H1 (cell line): ENCODE measurements around the gene MTO1.

ENCODE experiments used
- CTCF ChIP-seq, 3 experiments: IDR thresholded peaks; 1 replicate in 2 of 3; 2 replicates in 1 of 3; pipeline versions ENCODE4 v1.5.1 to v1.6.1; 2011; ENCODE audit warnings: low read length in 3 of 3, mild to moderate bottlenecking in 3 of 3, inconsistent platforms in 2 of 3, low read depth in 1 of 3, moderate library complexity in 1 of 3; ENCODE audit not compliant: insufficient read depth in 1 of 3; ENCODE audit errors: control extremely low read depth in 1 of 3
- EP300 ChIP-seq, 2 experiments: IDR thresholded peaks; 1 replicate in 1 of 2; 2 replicates in 1 of 2; pipeline ENCODE4 v1.6.1; 2011 to 2012; ENCODE audit warnings: low read depth in 2 of 2, low read length in 2 of 2, mild to moderate bottlenecking in 2 of 2, borderline replicate concordance in 1 of 2, inconsistent platforms in 1 of 2, moderate library complexity in 1 of 2
- HDAC2 ChIP-seq, 2 experiments: fragments of 300-600 bp in 1 of 2; sonication (generic) in 1 of 2; IDR thresholded peaks; 2 replicates each; pipeline ENCODE4 v1.6.1; 2011 to 2012; ENCODE audit warnings: low read depth in 2 of 2, low read length in 2 of 2, mild to moderate bottlenecking in 2 of 2, moderate library complexity in 2 of 2, borderline replicate concordance in 1 of 2, inconsistent platforms in 1 of 2
- MAFK ChIP-seq: IDR thresholded peaks from 2 replicates; pipeline ENCODE4 v1.6.1; 2012; ENCODE audit warnings: low read depth, mild to moderate bottlenecking, improper control_type of control experiment, low read length
- POLR2A ChIP-seq, 2 experiments: IDR thresholded peaks; 1 replicate in 1 of 2; 2 replicates in 1 of 2; pipeline ENCODE4 v1.6.1; 2011; ENCODE audit warnings: low read depth in 2 of 2, low read length in 2 of 2, mild to moderate bottlenecking in 2 of 2; ENCODE audit errors: control extremely low read depth in 1 of 2
- POLR2AphosphoS5 ChIP-seq: IDR thresholded peaks from 2 replicates; pipeline ENCODE4 v1.6.1; 2011; ENCODE audit warnings: low read depth, low read length
- RAD21 ChIP-seq, 2 experiments: IDR thresholded peaks in 1 of 2; conservative IDR thresholded peaks in 1 of 2; 2 replicates each; pipeline ENCODE4 v1.6.1; 2011; ENCODE audit warnings: low read depth in 2 of 2, low read length in 2 of 2, improper control_type of control experiment in 1 of 2, inconsistent platforms in 1 of 2, mild to moderate bottlenecking in 1 of 2, moderate library complexity in 1 of 2
- SAP30 ChIP-seq: fragments of 300-600 bp; sonication (generic); IDR thresholded peaks from 2 replicates; pipeline ENCODE4 v1.7.1; 2012; ENCODE audit warnings: low read length, moderate library complexity, mild to moderate bottlenecking, inconsistent platforms; ENCODE audit not compliant: insufficient read depth, insufficient replicate concordance
- USF2 ChIP-seq: IDR thresholded peaks from 2 replicates; pipeline ENCODE4 v1.6.1; 2011; ENCODE audit warnings: low read length, improper control_type of control experiment
- YY1 ChIP-seq: IDR thresholded peaks from 2 replicates; pipeline ENCODE4 v1.6.1; 2011; ENCODE audit warnings: low read depth, mild to moderate bottlenecking, low read length

DNA sequence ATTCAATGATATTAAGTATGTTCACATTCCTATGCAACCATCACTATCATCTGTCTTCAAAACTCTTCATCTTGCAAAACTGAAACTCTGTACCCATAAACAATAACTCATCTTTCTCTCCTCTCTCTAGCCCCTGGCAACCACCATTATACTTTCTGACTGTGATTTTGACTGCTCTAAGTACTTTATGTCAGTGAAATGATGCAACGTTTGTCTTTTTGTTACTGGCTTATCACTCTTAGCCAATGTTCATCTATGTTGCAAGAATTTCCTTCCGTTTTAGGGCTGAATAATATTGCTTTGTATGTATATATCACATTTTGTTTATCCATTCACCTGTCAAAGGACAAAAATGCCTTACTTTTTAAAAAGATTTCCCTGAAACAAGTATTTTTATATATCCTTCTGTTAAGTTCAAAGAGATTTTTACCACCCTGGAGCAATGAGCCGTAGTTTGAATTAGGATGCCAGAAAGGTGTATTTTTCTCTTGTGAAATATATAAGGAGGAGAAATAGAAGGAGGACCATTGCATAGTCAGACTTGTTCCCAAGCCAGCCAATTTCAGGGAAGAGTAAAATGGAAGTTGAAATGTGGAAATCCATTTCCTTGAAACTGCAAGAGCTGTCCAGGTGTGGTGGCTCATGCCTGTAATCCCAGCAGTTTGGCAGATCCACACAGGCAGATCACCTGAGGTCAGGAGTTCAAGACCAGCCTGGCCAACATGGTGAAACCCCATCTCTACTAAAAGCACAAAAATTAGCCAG, 5.5 kb upstream of the MTO1 start:
- no peak for TF ChIP-seq YY1
- no peak for TF ChIP-seq RAD21 (IDR thresholded peaks at IDR 0.05 in 1 of 2, conservative IDR thresholded peaks at IDR 0.05 in 1 of 2; ENCODE audit: low read depth in 2 of 2, low read length in 2 of 2)
- TF ChIP-seq HDAC2 (IDR thresholded peaks at IDR 0.05; ENCODE audit: borderline replicate concordance in 1 of 2, low read depth in 2 of 2, low read length in 2 of 2), result no peak
- TF ChIP-seq SAP30, result no peak
- no peak for TF ChIP-seq POLR2A (IDR thresholded peaks at IDR 0.05; ENCODE audit: control extremely low read depth in 1 of 2, low read depth in 2 of 2, low read length in 2 of 2)
- TF ChIP-seq MAFK, result no peak
- TF ChIP-seq CTCF (IDR thresholded peaks at IDR 0.05; ENCODE audit: control extremely low read depth in 1 of 3, insufficient read depth in 1 of 3, low read depth in 1 of 3, low read length in 3 of 3), result no peak
- TF ChIP-seq USF2, result no peak
- TF ChIP-seq POLR2AphosphoS5, result no peak
- no peak for TF ChIP-seq EP300 (IDR thresholded peaks at IDR 0.05; ENCODE audit: borderline replicate concordance in 1 of 2, low read depth in 2 of 2, low read length in 2 of 2)
